CD4-positive, alpha-beta T cell treated with Interleukin-17A for 4 hours (primary cell): Measurements from ENCODE around the gene MMD.
A peak's percentile ranks its signal among the peaks of the same experiment; 100 is the strongest.
"Not testable (repeated sequence)": the region's sequence is repeated elsewhere in the genome, so short reads cannot be mapped to it uniquely, and the experiment has no call there.

Experiments used
- DNase-seq: peaks from one replicate; pipeline ENCODE4 v3.0.0-alpha.2; 2020; ENCODE audit warnings: mixed read lengths

Gene MMD

GRCh38 chr17:55443904-55444303 lies 22.3 kb upstream of the MMD start:
- no peak for DNase-seq

- DNase-seq, result no peak
Measured at GRCh38 chr17:55442953-55443683, 21.5 kb upstream of the MMD start.

- DNase-seq, result no peak
Measured at GRCh38 chr17:55442462-55442861, 20.8 kb upstream of the MMD start.

GRCh38 chr17:55441544-55441943 lies 19.9 kb upstream of the MMD start:
- DNase-seq, result no peak

- DNase-seq, result no peak
Measured at GRCh38 chr17:55440391-55440790, 18.8 kb upstream of the MMD start.

GRCh38 chr17:55437159-55437605 lies 15.5 kb upstream of the MMD start:
- DNase-seq, result no peak

GRCh38 chr17:55436224-55437158 lies 14.9 kb upstream of the MMD start:
- DNase-seq, result no peak

GRCh38 chr17:55435408-55435807 lies 13.8 kb upstream of the MMD start:
- DNase-seq, result no peak

GRCh38 chr17:55434721-55435120 lies 13.1 kb upstream of the MMD start:
- no peak for DNase-seq

- DNase-seq, result no peak
Measured at GRCh38 chr17:55433629-55434422, 12.2 kb upstream of the MMD start.

- no peak for DNase-seq
Measured at GRCh38 chr17:55433029-55433628, 11.5 kb upstream of the MMD start.

GRCh38 chr17:55432358-55433028 lies 10.9 kb upstream of the MMD start:
- no peak for DNase-seq

GRCh38 chr17:55431914-55432313 lies 10.3 kb upstream of the MMD start:
- DNase-seq, result not testable (repeated sequence)

GRCh38 chr17:55430541-55431288 lies 9.1 kb upstream of the MMD start:
- no peak for DNase-seq

- DNase-seq, result no peak
Measured at GRCh38 chr17:55427587-55427882, 5.9 kb upstream of the MMD start.

- DNase-seq, result no peak
Measured at GRCh38 chr17:55426851-55427586, 5.4 kb upstream of the MMD start.

GRCh38 chr17:55424893-55425540 lies 3.4 kb upstream of the MMD start:
- DNase-seq, result no peak

- no peak for DNase-seq
Measured at GRCh38 chr17:55423535-55423934, 1.9 kb upstream of the MMD start.

GRCh38 chr17:55422828-55423164 lies 1.2 kb upstream of the MMD start:
- DNase-seq, result not testable (repeated sequence)

GRCh38 chr17:55420776-55421178 lies 858 bp downstream of the MMD start:
- peak; percentile 61 for DNase-seq
